Heart right ventricle (tissue), 16 donors: ENCODE results near the gene RNASET2. TPM values are rescaled to one million over a fixed set of nuclear protein-coding genes. Genes with fewer than 3 reads are reported as not detected.

ENCODE experiments used
- ATAC-seq, 8 donors: fragments of 200-7000 bp; cut with Tn5 transposase; one replicate each; pipeline ENCODE4 v1.9.1; 2020; ENCODE audit warnings: mild to moderate bottlenecking in 8 of 8, moderate library complexity in 8 of 8, moderate number of reproducible peaks in 1 of 8
- DNase-seq, 2 donors: peaks; one replicate each; pipeline ENCODE4 v3.0.0-alpha.2; 2020
- H3K27ac ChIP-seq, 10 donors: fragments of 200-600 bp; sonication (generic) in 2 of 10; one replicate each; pipeline versions ENCODE4 v1.5.0 to v1.8.0; 2020 to 2022; ENCODE audit warnings: mild to moderate bottlenecking in 3 of 10
- H3K27me3 ChIP-seq, 7 donors: fragments of 200-600 bp; one replicate each; pipeline ENCODE4 v1.8.0; 2021 to 2022; ENCODE audit warnings: mild to moderate bottlenecking in 2 of 7
- H3K36me3 ChIP-seq, 9 donors: fragments of 200-600 bp; sonication (generic) in 1 of 9; one replicate each; pipeline versions ENCODE4 v1.5.0 to v1.8.0; 2020 to 2022; ENCODE audit warnings: mild to moderate bottlenecking in 2 of 9
- H3K4me1 ChIP-seq, 9 donors: fragments of 200-600 bp; sonication (generic) in 1 of 9; one replicate each; pipeline versions ENCODE4 v1.5.0 to v1.8.0; 2020 to 2022; ENCODE audit warnings: mild to moderate bottlenecking in 4 of 9
- H3K4me3 ChIP-seq, 10 donors: fragments of 200-600 bp; sonication (generic) in 2 of 10; one replicate each; pipeline versions ENCODE4 v1.5.0 to v1.8.0; 2020 to 2022; ENCODE audit warnings: mild to moderate bottlenecking in 7 of 10, moderate library complexity in 2 of 10
- H3K9me3 ChIP-seq, 11 donors: fragments of 200-600 bp in 10 of 11; sonication (generic) in 2 of 11; one replicate each; pipeline versions ENCODE4 v1.5.0 to v1.8.0; 2013 to 2022; ENCODE audit warnings: mild to moderate bottlenecking in 2 of 11, control low read depth in 1 of 11, moderate library complexity in 1 of 11
- WGBS, 2 donors: extraction: QIAGEN DNeasy Blood & Tissue Kit; methylation state at CpG; one replicate each; pipeline ENCODE4 v1.1.7; 2013; ENCODE audit warnings: inconsistent platforms in 1 of 2; 5-methylcytosine and 5-hydroxymethylcytosine counted together
- intact Hi-C, 10 donors: fragments of 100-400 bp; cut with DNase I; formaldehyde crosslinking; loops; one replicate each; pipeline versions ENCODE4 v1.11.1 to v1.14.2; 2022
- polyA plus RNA-seq, 2 donors: library from polyadenylated mRNA; stranded (reverse); fragments of 200-250 nt; gene quantifications; one replicate each; pipeline ENCODE4 v1.2.3, GENCODE V29; 2013
- total RNA-seq, 10 donors: library from RNA; stranded (reverse); fragmentation: NEBNext Ultra II Directional in 3 of 10; extraction: Animal tissue kit (Norgen Biotek cat#: 25700) in 3 of 10; gene quantifications; one replicate each; pipeline versions ENCODE4 v1.2.1 to v1.2.4, GENCODE V29; 2021 to 2023
- TF ChIP-seq, protein P1 (sequence below), 9 donors: fragments of 200-600 bp; sonication (generic) in 2 of 9; IDR thresholded peaks; one replicate each; pipeline versions ENCODE4 v1.5.0 to v1.8.0; 2021 to 2022; ENCODE audit warnings: antibody characterized with exemption in 9 of 9, mild to moderate bottlenecking in 5 of 9, moderate library complexity in 1 of 9
- donor health status: Arrhythmogenic right ventricular cardiomyopathy.
- donor health status: ischemic (EF 13 %, LVEDD 7.1; RV severe dilation, severe dysfunction).
- donor health status: healthy with polysubstance abuse.
- donor health status: DM: no; HTN: yes; CAD: no.
- donor health status: DM: no; HTN: no; CAD: no.
- donor health status: ischemic (EF 25% LVEDD 6.9; RV normal size, moderate dysfunction).
- donor health status: ischemic (EF 25% LVEDD 5.7; RV mildly dilated, moderate dysfunction).
- donor health status: healthy.
- donor health status: DM: yes; HTN: yes; CAD: no.
- donor health status: Ischemic cardiomyopathy.
- donor health status: ischemic (EF 35%, LVEDD 5.7; RV mildly dilated, moderate dysfunction).
- donor health status: nonischemic (EF 11% LVEDD 7.7; RV severe dilation, severe dysfunction).
- donor health status: DM: yes; HTN: yes; CAD: no.
- donor health status: PGD.
- donor health status: ischemic (EF 29% LVEDD 5.4; RV normal size, mild dysfunction).
- donor health status: nonischemic (EF 23%, LVEDD 6.1; RV moderate dilation, normal function).

RNASET2 gene
- total and polyA plus RNA-seq, 12 donors, result 7.1 to 44.3 (median 12.1) TPM

GRCh38 chr6:166931426-166931970 lies 24.9 kb downstream of the RNASET2 start:
- Histone ChIP-seq H3K4me1 (peaks cover 0 to 36% (median 9%) of the 10 kb centered on the region in 9 donors), H3K9me3 (no peaks in the 10 kb centered on the region), H3K4me3 (no peak overlapping the region), H3K36me3 (peaks cover 0 to 85% (median 3%) of the 10 kb centered on the region in 9 donors), H3K27ac (no peak overlapping the region), H3K27me3 (no peaks in the 10 kb centered on the region)
- TF ChIP-seq, protein P1, sequence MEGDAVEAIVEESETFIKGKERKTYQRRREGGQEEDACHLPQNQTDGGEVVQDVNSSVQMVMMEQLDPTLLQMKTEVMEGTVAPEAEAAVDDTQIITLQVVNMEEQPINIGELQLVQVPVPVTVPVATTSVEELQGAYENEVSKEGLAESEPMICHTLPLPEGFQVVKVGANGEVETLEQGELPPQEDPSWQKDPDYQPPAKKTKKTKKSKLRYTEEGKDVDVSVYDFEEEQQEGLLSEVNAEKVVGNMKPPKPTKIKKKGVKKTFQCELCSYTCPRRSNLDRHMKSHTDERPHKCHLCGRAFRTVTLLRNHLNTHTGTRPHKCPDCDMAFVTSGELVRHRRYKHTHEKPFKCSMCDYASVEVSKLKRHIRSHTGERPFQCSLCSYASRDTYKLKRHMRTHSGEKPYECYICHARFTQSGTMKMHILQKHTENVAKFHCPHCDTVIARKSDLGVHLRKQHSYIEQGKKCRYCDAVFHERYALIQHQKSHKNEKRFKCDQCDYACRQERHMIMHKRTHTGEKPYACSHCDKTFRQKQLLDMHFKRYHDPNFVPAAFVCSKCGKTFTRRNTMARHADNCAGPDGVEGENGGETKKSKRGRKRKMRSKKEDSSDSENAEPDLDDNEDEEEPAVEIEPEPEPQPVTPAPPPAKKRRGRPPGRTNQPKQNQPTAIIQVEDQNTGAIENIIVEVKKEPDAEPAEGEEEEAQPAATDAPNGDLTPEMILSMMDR (IDR thresholded peaks at IDR 0.05), result no peak
- intact Hi-C loops, result no loop called here
- DNase-seq (no peak), ATAC-seq (no peak)
- 96 to 98% methylated on average over 14 of the region's 14 CpGs for WGBS, 2 donors

DNA sequence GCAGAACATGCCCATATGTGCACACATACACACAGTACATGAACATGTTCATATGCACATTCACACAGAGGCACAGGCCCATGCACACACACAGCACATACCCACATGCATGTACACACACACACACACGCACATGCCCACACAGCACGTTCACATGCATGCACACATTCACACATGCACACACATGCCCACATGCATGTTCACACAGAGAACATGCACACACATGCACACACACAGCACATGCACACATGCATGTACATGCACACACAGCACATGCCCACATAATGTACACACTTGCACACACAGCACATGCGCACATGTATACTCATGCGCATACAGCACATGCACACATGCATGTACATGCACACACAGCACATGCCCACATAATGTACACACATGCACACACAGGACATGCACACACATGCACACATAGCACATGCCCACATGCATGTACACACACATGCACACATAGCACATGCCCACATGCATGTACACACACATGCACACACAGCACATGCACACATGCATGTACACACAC lies 25.9 kb downstream of the RNASET2 start:
- H3K9me3 ChIP-seq, result no peaks in the 10 kb centered on the region
- DNase-seq (no peak), ATAC-seq (no peak)
- H3K4me1 ChIP-seq, result peaks cover 0 to 39% (median 10%) of the 10 kb centered on the region in 9 donors
- H3K36me3 ChIP-seq, result peaks cover 0 to 75% (median 3%) of the 10 kb centered on the region in 9 donors
- peak overlapping the region in 1 of 10 donors; percentile 83 for H3K27ac ChIP-seq
- WGBS, 2 donors, result 95 to 97% methylated on average over 4 of the region's 4 CpGs
- no peaks in the 10 kb centered on the region for H3K27me3 ChIP-seq
- intact Hi-C loops, result no loop called here
- no peak overlapping the region for H3K4me3 ChIP-seq
- TF ChIP-seq, protein P1 (IDR thresholded peaks at IDR 0.05), result no peak

DNA sequence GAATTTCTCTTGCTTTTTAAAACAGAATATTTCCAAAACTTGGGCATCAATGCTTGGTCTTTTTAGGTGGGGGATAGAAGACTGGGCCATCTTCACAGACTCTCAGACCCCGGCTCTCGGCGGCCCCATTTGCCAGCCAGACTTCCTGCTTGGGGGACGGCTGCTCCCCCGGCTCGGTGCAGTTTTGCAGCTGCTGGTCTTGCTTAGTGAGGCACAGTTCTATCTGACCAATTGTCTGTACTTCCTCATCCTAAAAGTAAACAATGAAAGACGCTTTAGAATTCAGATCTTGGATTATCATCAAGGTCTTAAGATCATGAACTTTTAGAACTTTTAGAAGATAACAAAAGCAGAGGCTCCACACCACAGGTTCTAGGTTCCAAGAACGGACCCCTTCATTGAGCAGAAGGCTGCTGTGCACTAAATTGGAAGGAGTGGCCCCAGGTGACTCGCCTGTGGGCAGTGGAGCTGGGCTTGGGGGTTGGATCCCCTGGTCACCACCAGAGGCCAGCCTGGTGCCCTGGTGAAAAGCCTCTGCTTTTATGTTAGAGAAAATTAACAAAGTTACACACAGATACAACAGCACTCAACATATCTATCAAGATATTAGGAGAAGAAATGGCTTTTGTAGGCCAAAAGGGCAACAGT lies 26.7 kb downstream of the RNASET2 start:
- peaks cover 0 to 68% (median 3%) of the 10 kb centered on the region in 9 donors for H3K36me3 ChIP-seq
- intact Hi-C loops, result loop anchor here in 1 of 10 donors (2.0 kb wide), 1 partner anchor 21 kb away; no protein-coding TSS in a partner anchor

More for the DNA sequence above, 26.7 kb downstream of the RNASET2 start:
- no peaks in the 10 kb centered on the region for H3K9me3 ChIP-seq
- no peak for DNase-seq
- WGBS, 2 donors, result 58 to 62% methylated on average over 9 of the region's 9 CpGs
- peak in 2 of 8 donors; percentile 27 to 52 for ATAC-seq
- peak overlapping the region in 9 of 10 donors; percentile 44 to 88 (median 78) for H3K27ac ChIP-seq
- H3K27me3 ChIP-seq, result no peaks in the 10 kb centered on the region
- TF ChIP-seq, protein P1 (IDR thresholded peaks at IDR 0.05), result peak in 1 of 9 donors; percentile 12
- H3K4me3 ChIP-seq, result peak overlapping the region in 1 of 10 donors; percentile 40
- H3K4me1 ChIP-seq, result peaks cover 0 to 39% (median 10%) of the 10 kb centered on the region in 9 donors
